ENCODE results near the gene PSG2.
"Not testable (repeated sequence)": the region's sequence is repeated elsewhere in the genome, so short reads cannot be mapped to it uniquely, and the experiment has no call there.

PSG2 gene

DNA sequence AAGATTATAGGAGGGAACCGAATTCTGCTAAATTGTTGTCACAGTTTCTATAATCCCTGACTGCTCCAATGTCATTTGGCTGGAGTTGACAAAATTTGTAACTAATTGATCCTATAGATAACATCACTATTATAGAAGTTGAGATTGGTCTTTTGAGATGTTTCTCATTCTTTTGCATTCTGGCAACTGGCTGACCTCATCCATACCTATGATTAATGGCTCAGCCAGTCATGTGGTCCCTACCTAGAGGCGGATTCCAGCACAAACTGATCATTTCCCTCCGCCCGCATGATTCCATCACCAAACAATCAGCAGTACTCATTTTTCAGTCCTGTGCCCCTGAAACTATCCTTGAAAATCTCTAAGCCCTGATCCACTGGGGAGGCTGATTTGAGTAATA is 4.2 kb downstream of the PSG2 start:
- in situ Hi-C loops (cut with HindIII; ENCODE audit: low sequenced_read_pairs): no loop called here

GRCh38 chr19:43077881-43078280 is 4.6 kb downstream of the PSG2 start:
- in situ Hi-C loops (cut with HindIII; ENCODE audit: low sequenced_read_pairs): not testable (repeated sequence)

DNA sequence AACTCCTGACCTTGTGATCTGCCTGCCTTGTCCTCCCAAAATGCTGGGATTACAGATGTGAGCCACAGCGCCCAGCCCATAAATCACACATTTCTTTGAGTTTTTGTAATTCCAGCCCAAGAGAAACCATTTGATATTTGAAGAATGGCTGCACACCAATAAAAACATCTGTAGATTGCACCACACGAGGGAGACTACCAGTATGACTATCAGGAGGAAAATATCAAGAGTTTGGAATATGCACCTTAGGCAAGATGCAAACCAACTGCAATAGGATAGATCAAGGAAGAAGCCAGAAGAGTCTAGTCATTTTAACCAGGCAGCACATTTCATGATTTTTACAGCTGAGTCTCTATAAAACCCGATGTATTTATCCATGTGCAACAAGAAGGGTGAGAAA is 20.1 kb downstream of the PSG2 start:
- in situ Hi-C loops (cut with HindIII; ENCODE audit: low sequenced_read_pairs): not testable (repeated sequence)

- in situ Hi-C loops (cut with HindIII; ENCODE audit: low sequenced_read_pairs): not testable (repeated sequence)
Observed at GRCh38 chr19:43061326-43061725, 21.2 kb downstream of the PSG2 start.

DNA sequence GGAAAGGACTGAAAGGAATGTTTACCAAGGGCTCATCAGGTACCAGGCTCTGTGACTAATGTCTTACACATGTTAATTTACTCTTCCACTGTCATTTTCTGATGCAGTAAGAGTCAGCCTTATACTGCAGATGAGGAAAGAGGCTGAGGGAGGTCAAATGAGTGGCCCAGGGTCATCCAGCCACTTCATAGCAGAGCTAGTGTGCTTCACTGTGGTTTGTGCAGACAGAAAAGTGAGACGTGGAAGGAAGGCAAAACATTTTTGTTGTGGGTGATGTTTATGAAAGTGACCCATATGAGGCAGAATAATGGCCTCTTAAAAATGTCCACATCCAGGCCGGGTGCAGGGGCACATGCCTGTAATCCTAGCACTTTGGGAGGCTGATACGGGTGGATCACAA is 22.2 kb downstream of the PSG2 start:
- in situ Hi-C loops (cut with HindIII; ENCODE audit: low sequenced_read_pairs): not testable (repeated sequence)

- in situ Hi-C loops (cut with HindIII; ENCODE audit: low sequenced_read_pairs): not testable (repeated sequence)
Observed at GRCh38 chr19:43059482-43059881, 23.0 kb downstream of the PSG2 start.

- in situ Hi-C loops (cut with HindIII; ENCODE audit: low sequenced_read_pairs): not testable (repeated sequence)
Observed at GRCh38 chr19:43058440-43058839, 24.1 kb downstream of the PSG2 start.

GRCh38 chr19:43047966-43048365 is 34.5 kb downstream of the PSG2 start:
- in situ Hi-C loops (cut with HindIII; ENCODE audit: low sequenced_read_pairs): not testable (repeated sequence)

DNA sequence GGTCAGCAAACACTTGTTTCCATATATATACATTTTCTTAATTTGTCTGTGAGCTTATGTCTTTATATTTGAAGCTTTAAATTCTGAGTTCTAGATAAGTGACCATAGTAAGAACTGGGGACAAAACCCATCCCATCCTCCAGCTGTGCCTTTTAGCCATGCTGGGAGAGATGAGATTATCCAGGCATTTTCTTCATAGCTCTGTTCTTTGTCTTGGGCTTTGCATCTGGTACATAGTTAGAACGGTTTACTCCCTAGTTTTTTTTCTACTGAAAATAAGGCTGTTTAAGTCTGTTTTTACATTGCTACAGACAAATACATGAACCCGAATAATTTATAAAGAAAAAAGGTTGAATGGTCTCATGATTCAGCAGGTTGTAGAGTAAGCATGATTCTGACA is 35.9 kb downstream of the PSG2 start:
- in situ Hi-C loops (cut with HindIII; ENCODE audit: low sequenced_read_pairs): not testable (repeated sequence)

DNA sequence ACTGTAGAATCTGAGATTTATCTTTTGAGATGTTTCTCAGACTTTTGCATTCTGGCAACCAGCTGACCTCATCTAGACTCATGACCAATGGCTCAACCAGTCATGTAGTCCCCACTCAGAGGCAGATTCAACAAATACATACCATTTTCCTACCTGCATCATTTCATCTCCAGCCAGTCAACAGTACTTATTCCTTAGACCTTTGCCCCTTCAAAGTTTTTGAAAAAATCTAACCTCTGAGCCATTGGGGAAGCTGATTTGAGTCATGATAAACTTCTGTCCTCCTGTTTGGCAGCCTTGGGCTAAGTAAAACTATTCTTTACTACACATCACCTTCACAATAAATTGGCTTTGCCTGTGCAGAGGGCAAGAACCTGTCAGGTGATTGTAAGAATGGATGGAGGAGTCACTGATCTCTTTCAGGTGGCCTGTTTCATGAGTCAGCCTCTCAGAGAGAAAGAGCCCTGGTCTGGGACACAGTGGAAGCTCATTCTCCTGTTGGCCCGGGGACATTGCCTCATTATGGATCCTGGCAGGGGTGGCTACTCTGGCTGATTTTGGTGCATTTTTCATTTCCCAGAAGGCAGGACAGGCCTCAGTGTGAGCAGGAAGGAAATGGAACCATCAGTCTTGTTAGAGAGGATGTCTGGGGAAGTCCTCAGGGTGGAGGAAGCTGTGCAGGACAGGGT is 38.9 kb downstream of the PSG2 start:
- in situ Hi-C loops (cut with HindIII; ENCODE audit: low sequenced_read_pairs): not testable (repeated sequence)

DNA sequence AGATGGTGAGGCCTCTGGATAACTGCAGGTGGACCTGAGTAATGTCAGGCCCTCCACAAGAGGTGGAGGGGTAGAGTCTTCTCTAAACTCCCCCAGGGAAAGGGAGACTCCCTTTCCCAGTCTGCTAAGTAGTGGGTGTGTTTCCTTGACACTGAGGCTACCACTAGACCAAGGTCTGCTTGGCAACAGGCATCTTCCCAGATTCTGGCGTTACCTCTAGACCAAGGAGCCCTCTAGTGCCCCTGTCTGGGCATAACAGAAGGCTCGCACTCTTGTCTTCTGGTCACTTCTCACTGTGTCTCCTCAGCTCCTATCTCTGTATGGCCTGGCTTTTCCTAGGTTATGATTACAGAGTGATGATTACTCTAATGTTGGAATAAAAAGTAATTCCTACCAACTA is 50.9 kb downstream of the PSG2 start:
- in situ Hi-C loops (cut with HindIII; ENCODE audit: low sequenced_read_pairs): not testable (repeated sequence)

DNA sequence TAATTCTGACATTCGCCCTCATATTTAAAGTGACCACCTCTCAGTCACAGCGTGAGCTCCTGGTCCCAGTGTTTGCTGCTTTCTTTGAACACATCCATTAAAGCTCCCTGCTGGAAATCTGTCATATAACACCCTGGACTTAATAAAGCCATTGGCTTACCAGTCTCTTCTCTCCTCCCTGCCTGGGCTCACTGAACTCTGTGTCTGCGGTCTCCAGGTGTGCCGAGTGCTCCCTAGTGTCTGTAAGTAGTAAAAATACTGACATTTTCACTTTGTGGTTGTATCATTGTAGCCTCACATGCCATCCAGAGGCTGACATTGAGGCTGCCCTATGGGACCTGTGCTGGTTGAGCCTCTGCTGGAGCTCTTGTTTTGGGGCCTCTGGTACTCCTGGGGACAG is 53.6 kb downstream of the PSG2 start:
- in situ Hi-C loops (cut with HindIII; ENCODE audit: low sequenced_read_pairs): no loop called here

DNA sequence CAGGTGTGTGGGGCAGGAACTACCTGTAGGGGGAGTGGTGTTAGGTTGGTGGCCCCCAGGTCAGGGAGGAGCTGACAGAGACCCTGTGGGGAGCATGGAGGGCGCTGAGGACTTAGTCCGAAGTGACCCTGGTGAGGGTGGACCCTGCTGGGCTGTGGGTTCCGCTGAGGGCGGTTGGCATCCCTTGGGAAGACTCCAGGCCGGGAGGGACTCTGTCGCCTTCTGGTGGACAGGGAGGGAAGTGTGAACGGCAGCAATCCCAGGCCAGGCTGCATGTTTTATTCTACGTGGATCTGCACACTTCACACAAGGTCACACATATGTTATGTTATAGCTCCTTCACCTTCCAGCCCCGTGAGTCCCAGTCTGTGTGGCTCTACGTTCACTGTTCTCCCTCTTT is 54.5 kb downstream of the PSG2 start:
- in situ Hi-C loops (cut with HindIII; ENCODE audit: low sequenced_read_pairs): not testable (repeated sequence)

DNA sequence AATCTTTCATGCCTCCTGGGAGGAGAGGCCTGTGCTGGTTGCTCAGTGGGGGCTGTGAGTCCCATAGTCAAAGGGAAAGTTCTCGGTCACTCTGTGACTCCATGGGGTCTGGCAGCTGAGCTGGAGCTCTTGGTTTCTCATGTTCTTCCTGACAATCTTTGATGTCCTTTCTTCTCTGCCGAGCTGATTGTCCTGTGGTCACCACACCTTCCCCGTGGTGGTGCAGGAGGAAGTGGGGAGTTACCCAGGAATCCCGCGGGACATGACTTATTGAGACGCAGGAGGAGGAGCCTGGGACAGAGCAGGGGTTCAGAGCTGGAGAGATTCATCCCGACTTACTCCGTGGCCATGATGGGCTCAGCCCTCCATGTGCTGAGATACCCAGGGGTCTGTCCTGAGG is 55.4 kb downstream of the PSG2 start:
- in situ Hi-C loops (cut with HindIII; ENCODE audit: low sequenced_read_pairs): not testable (repeated sequence)

GRCh38 chr19:43026369-43026768 is 56.1 kb downstream of the PSG2 start, which contains the start of gene PSG11:
PSG11 (minus strand) TSS chr19:43026469; CDS start chr19:43026372, 97 bp downstream.
- in situ Hi-C loops (cut with HindIII; ENCODE audit: low sequenced_read_pairs): not testable (repeated sequence)

GRCh38 chr19:43022098-43022497 is 60.4 kb downstream of the PSG2 start:
- in situ Hi-C loops (cut with HindIII; ENCODE audit: low sequenced_read_pairs): not testable (repeated sequence)

DNA sequence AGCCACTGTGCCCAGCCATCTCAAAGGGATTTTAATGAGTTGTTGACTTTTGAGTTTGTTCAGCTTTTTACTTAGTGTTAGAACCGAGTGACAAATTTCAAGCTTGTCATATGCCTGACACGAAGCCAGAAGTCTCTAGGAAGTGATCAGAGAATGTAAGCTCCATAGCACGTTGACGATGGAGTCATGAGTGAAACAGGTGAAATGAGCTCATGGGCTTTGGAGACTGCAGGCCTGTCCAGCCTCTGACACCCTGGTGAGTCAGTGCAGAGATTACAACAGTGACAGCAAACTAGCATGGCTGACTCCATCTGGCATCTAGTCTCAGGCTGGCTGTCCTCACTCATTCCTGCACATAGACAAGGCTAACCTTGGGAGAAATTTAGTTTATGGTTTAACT is 60.9 kb downstream of the PSG2 start:
- in situ Hi-C loops (cut with HindIII; ENCODE audit: low sequenced_read_pairs): not testable (repeated sequence)

DNA sequence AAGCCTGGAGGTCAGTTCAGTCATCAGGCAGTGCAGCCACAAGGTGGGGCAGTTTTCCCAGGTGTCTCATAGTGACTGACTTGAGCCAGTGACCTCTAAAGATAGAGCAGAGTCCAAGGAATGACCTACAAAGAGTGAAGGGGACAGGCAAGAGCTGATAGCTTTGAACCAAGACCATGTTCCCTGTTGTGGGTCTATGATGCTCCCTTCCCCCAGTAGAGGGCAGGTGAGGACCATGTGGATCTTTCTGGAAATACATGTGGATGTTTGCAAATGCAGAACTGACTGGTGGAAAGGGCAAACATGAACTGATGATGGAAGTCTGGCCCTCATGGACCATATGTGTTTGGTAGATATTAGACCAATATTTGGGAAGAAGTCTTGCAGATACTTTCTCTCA is 62.9 kb downstream of the PSG2 start:
- in situ Hi-C loops (cut with HindIII; ENCODE audit: low sequenced_read_pairs): not testable (repeated sequence)
